Chondrocyte (in vitro differentiated cells): ENCODE data around the gene CPPED1. TPM values are rescaled to one million over a fixed set of nuclear protein-coding genes. Genes with fewer than 3 reads are reported as not detected.

Experiments
- DNase-seq: peaks from one replicate; pipeline ENCODE4 v3.0.0; 2021; ENCODE audit warnings: mixed read lengths, low spot score
- H3K27ac Mint-ChIP-seq: one replicate; pipeline ENCODE4 v1.8.0; 2021; ENCODE audit warnings: mild to moderate bottlenecking, moderate library complexity, mixed read lengths; ENCODE audit not compliant: unreplicated experiment
- H3K27me3 Mint-ChIP-seq: 2 replicates; pipeline ENCODE4 v1.8.0; 2021; ENCODE audit warnings: low read depth, mixed read lengths
- H3K36me3 Mint-ChIP-seq: 2 replicates; pipeline ENCODE4 v1.8.0; 2021; ENCODE audit warnings: low read depth, mixed read lengths
- H3K4me1 Mint-ChIP-seq: 2 replicates; pipeline ENCODE4 v1.8.0; 2021; ENCODE audit warnings: low read depth, mild to moderate bottlenecking, mixed read lengths
- H3K4me3 Mint-ChIP-seq: one replicate; pipeline ENCODE4 v1.8.0; 2021; ENCODE audit warnings: mild to moderate bottlenecking, moderate library complexity, mixed read lengths; ENCODE audit not compliant: unreplicated experiment
- H3K9me3 Mint-ChIP-seq: 2 replicates; pipeline ENCODE4 v1.8.0; 2021; ENCODE audit warnings: low read depth, mixed read lengths
- CTCF ChIP-seq: fragments of 200-600 bp; sonication (generic); IDR thresholded peaks from 2 replicates; pipeline ENCODE4 v1.5.0; 2021; ENCODE audit warnings: antibody characterized with exemption, mild to moderate bottlenecking, moderate library complexity
- total RNA-seq: library from RNA; stranded (reverse); gene quantifications from 3 replicates; pipeline ENCODE4 v1.2.1, GENCODE V29; 2021

Gene CPPED1
- total RNA-seq, 1 donor from 2014 or later, result 18.1 TPM

GRCh38 chr16:12716658-12717057 lies 87.0 kb downstream of the CPPED1 start:
- TF ChIP-seq CTCF, result no peak
- H3K4me1 Mint-ChIP-seq, result peaks cover 11% of the 10 kb centered on the region
- H3K36me3 Mint-ChIP-seq, result peaks cover 4% of the 10 kb centered on the region
- H3K27me3 Mint-ChIP-seq, result no peaks in the 10 kb centered on the region
- H3K9me3 Mint-ChIP-seq, result peaks cover 12% of the 10 kb centered on the region
- no peak overlapping the region for H3K27ac Mint-ChIP-seq
- no peak for DNase-seq
- no peak overlapping the region for H3K4me3 Mint-ChIP-seq

DNA sequence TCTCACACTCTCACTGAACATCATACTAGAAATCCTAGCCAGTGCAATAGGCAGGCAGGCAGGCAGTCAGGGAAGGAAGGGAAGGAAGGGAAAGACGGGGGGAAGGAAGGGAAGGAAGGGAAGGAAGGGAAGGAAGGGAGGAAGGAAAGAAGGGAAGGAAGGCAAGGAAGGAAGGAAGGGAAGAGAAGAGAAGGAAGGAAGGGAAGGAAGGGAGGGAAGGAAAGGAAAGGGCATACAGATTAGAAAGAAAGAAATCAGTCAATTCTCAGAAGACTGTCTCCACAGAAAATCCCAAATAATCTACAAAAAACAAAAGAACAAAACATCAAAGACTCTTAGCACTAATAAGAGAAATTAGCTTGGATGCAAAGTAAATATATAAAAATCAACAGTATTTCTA lies 93.9 kb downstream of the CPPED1 start:
- H3K9me3 Mint-ChIP-seq, result peaks cover 11% of the 10 kb centered on the region
- H3K4me1 Mint-ChIP-seq, result no peaks in the 10 kb centered on the region
- H3K27ac Mint-ChIP-seq, result no peak overlapping the region
- H3K4me3 Mint-ChIP-seq, result no peak overlapping the region
- no peak for TF ChIP-seq CTCF
- DNase-seq, result no peak
- H3K27me3 Mint-ChIP-seq, result no peaks in the 10 kb centered on the region
- H3K36me3 Mint-ChIP-seq, result no peaks in the 10 kb centered on the region

- no peak for TF ChIP-seq CTCF
- no peak overlapping the region for H3K27ac Mint-ChIP-seq
- no peaks in the 10 kb centered on the region for H3K4me1 Mint-ChIP-seq
- no peak overlapping the region for H3K4me3 Mint-ChIP-seq
- H3K36me3 Mint-ChIP-seq, result no peaks in the 10 kb centered on the region
- no peak for DNase-seq
- H3K27me3 Mint-ChIP-seq, result no peaks in the 10 kb centered on the region
- H3K9me3 Mint-ChIP-seq, result peaks cover 4% of the 10 kb centered on the region
Observed at GRCh38 chr16:12708266-12708665, 95.4 kb downstream of the CPPED1 start.

- H3K9me3 Mint-ChIP-seq, result peaks cover 4% of the 10 kb centered on the region
- no peaks in the 10 kb centered on the region for H3K36me3 Mint-ChIP-seq
- no peak overlapping the region for H3K4me3 Mint-ChIP-seq
- TF ChIP-seq CTCF, result no peak
- H3K27ac Mint-ChIP-seq, result no peak overlapping the region
- no peaks in the 10 kb centered on the region for H3K4me1 Mint-ChIP-seq
- no peak for DNase-seq
- no peaks in the 10 kb centered on the region for H3K27me3 Mint-ChIP-seq
Observed at GRCh38 chr16:12706628-12707027, 97.1 kb downstream of the CPPED1 start.

- Mint-ChIP-seq H3K9me3 (no peaks in the 10 kb centered on the region), H3K4me1 (no peaks in the 10 kb centered on the region), H3K4me3 (no peak overlapping the region), H3K27me3 (no peaks in the 10 kb centered on the region), H3K36me3 (no peaks in the 10 kb centered on the region), H3K27ac (no peak overlapping the region)
- DNase-seq, result no peak
- TF ChIP-seq CTCF, result no peak
Observed at GRCh38 chr16:12704492-12705111, 99.1 kb downstream of the CPPED1 start.
